ENCODE measurements around the gene SLC6A4.

The SLC6A4 gene

DNA sequence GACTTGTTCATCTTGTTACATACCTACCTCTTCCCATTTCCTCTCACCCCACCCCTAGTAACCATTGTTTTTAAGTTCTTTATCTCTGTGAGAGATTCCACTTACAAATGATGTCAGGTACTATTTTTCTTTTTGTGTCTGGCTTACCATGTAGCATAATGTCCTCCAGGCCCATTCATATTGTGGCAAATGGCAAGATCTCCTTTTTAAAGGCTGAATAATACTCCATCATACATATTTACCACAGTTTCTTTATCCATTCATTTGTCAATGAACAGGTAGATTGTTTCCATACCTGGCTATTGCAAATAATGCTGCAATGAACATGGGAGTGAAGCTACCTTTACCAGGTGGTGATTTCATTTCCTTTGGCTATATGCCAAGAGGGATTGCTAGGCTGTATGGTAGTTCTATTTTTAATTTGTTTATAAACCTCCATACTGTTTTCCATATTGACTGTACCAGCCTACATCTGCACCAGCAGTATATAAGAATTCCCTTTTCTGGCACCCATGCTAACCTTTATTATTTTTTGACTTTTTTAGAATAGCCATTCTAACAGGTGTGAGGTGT, 65.0 kb downstream of the SLC6A4 start:
- no peak for DNase-seq

DNA sequence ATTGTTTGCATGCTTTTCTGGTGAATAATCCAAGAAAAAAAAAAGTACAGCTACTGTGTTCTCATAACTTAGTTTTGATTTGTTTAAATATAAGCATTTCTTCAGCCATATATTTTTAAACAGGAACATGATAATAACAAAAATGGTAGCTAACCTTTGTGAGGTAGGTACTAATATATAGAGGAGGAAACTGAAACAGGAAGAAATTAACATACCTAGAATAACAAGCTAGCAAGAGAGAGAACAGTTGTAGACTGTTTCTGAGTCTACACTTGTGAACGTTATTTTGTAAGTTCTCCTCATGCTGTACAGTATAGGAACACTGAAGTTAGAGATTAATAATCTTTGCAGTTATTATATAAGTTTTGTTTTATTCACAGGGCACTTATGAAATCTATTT, 69.5 kb downstream of the SLC6A4 start:
- DNase-seq = no peak

DNA sequence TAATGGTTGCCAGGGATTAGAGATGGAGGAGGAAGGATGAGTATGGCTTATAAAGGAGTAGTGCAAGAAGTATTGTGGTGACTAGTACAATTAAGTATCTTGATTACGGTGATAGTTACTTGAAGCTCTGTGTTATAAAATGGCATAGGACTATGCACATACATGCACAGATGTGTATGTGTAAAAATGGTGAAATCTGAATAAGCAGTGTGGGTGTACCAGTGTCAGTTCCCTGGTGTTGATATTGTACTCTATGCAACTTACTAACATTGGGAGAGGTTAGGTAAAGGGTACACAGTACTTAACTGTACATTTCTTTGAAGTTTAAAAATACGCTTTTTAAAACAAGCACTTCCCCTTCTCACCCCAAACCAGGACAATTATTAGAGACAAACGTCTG, 70.3 kb downstream of the SLC6A4 start:
- DNase-seq = no peak

DNA sequence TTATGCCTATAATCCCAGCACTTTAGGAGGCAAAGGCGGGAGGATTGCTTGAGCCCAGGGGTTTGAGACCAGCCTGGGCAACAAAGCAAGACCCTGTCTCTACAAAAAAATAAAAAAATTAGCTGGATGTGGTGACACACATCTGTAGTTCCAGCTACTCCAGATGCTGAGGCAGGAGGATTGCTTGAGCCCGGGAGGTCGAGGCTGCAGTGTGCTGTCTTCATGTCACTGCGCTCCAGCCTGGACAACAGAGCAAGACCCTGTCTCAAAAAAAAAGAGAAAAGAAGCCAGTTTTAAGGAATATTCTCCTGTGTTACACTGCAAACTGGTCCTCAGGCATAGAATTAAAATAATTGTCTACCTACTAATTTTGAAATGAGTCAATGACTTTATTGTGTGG, 71.0 kb downstream of the SLC6A4 start:
- DNase-seq = no peak

DNA sequence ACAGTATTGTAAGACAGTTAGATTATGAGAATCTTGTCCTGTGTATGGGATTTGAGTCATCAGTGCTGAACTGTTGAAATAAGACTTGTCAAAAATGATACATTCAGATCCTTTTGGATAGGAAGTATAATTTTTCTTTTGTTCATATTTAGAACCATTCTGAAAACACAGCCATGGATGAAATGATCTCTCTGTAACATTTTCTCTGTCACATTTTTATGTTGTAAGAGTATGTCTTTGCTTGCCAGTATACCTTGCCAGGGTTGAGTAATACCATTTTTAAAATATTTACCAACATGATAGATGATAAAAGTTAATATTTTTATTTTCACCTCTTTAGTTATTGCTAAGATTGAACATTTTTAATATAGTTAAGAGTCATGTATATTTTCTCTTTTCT, 73.9 kb downstream of the SLC6A4 start:
- no peak for DNase-seq

DNA sequence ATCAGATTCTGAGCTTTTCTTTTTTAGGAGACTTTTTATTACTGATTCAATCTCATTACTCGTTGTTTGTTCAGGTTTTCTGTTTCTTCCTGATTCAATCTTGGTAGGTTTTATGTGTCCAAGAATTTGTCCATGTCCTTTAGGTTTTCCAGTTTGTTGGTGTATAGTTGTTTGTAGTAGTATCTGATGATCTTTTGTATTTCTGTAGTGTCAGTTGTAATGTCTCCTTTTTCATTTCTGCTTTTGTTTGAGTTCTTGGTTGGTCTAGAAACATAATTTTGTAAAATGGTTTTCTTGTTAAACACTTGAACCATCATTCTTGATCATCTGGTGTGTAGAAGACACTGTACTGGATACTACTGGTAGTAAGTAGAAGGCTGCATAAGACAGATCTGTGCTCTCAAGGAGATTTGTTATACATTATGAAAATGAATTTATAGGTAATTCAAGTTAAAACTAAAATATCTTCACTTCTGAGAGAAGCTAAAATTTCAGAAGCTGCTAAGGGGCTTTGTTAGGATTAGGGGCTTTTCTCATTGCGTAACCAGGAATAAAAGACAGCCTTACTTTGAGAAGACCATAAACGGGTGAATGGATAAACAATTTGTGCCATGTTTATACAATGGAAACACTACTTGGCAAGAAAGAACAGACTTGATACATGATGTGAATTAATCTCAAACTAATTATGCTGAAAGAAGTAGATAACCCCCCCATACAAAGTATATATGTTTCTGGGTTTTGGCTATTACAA, 74.9 kb downstream of the SLC6A4 start:
- no peak for DNase-seq

DNA sequence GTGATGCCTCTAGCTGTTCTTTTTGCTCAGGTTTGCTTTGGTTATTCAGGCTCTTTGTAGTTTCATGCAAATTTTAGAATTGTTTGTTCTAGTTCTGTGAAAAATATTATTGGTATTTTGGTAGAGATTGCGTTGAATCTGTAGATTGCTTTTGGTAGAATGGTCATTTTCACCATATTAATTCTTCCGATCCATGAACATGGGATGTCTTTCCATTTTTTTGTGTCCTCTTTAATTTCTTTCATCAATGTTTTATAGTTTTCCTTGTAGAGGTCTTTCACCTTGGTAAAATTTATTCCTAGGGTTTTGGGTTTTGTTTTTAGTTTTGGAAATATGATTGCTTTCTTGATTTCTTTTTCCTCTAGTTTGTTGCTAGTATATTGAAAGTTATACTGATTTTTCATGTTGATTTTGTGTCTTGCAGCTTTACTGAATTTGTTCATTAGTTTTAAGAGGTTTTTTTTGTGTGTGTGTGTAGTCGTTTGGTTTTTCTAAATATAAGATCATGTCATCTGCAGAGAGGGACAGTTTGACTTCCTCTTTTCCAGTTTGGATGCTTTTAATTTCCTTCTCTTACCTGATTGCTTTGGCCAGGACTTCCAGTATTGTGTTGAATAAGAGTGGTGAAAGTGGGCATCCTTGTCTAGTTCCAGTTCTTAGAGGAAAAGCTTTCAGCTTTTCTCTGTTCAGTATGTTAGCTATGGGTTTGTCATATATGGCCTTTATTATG, 76.4 kb downstream of the SLC6A4 start:
- no peak for DNase-seq

DNA sequence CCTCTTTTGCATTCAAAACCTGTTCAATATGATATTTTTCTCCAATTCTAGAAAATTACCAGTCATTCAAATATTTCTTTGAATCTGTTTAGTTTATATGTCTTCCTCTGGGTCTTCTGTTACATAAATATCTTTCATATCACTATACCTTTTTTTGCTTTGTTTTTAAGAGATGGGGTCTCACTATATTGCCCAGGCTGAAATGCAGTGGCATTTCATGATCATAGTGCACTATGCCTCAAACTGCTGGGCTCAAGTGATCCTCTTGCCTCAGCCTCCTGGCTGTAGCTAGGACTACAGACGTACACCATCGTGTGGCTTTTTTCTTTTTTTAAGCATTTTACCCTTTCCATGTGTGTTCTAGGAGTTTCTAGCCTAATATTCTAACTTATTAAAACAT, 80.1 kb downstream of the SLC6A4 start:
- DNase-seq = no peak

DNA sequence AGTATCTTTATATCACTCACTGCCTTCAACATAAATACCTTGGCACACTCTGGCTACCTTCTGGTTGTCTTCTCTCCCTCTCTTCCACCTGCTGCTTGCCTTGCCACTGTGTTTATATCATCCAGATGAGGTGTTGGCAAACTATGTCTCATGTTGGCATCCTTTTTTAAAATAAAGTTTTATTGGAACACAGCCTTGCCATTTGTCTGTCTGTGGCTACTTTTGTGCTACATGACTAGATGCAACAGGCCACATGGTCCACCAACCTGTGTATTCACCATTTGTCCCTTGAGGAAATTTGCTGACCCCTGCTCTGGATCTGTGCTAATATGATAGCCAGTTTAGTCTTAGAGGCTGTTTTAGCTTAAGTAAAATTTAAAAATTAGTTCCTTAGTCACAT, 82.0 kb downstream of the SLC6A4 start:
- DNase-seq = no peak

DNA sequence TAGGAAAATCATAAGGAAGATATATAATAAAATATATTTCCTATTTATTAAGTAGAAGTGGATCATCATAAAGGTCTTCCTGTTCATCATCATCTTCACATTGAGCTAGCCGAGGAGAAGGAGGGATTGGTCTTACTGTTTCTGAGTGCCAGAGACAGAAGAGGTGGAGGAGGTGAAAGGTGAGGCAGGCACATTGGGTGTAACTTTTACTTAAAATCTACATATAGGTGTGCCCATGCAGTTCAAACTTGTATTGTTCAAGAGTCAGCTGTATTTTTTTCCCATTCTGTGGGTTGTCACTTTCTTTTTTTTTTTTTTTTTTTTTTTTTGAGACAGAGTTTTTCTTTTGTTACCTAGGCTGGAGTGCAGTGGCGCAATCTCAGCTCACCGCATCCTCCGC, 84.0 kb downstream of the SLC6A4 start:
- DNase-seq = no peak

DNA sequence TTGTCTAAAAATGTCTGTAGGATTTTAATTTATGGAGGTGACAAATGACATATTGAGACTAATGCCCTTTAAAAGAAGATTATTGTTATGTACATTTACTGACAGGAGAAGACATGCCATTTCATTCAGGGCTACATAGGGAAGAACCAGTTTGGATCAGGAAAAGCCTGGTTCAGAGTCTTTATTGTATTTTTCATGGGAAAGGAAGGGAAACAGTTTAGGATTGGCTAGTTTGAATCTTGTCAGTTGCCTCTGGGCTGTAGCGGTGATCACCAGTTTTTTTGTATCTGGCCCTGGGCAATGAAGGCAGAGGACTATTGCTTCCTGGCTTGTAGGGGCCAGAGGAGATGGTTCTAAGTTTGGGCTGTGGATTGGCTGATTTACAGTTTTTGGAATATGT, 87.1 kb downstream of the SLC6A4 start:
- DNase-seq = no peak

DNA sequence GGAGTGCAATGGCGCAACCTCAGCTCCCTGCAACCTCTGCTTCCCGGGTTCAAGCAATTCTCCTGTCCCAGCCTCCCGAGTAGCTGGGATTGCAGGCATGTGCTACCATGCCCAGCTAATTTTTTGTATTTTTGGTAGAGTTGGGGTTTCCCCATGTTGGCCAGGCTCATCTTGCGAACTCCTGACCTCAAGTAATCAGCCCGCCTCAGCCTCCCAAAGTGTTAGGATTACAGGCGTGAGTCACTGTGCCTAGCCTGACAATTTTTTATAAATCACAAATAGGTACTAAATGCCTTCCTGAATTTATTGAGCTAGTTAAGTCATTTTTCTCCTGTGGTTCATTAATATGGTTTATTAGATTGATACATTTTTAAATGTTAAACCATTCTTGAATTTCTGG, 87.6 kb downstream of the SLC6A4 start:
- peak in 1 of 2 experiments; percentile 27 for DNase-seq

All from activated T-cell treated with anti-CD3 and anti-CD28 coated beads, Interleukin-2, amount 50 U/mL, for 48 hours (primary cell).